AG10803 (cell line): Measurements from ENCODE around the gene COP1.

Experiments
- DNase-seq: peaks from one replicate; pipeline ENCODE4 v3.0.0; 2010; ENCODE audit warnings: low read depth
- H3K4me3 ChIP-seq: 2 replicates; pipeline ENCODE4 v1.5.1; 2011; ENCODE audit warnings: mild to moderate bottlenecking, low read length, control low read depth
- CTCF ChIP-seq: conservative IDR thresholded peaks from 2 replicates; pipeline ENCODE4 v1.5.1; 2011; ENCODE audit warnings: mild to moderate bottlenecking, low read length, control low read depth, inconsistent platforms

COP1 gene

GRCh38 chr1:176225911-176226310 is 18.8 kb upstream of the COP1 start:
- DNase-seq, result no peak
- H3K4me3 ChIP-seq, result no peak overlapping the region
- no peak for TF ChIP-seq CTCF

GRCh38 chr1:176225479-176225875 is 18.4 kb upstream of the COP1 start:
- no peak overlapping the region for H3K4me3 ChIP-seq
- TF ChIP-seq CTCF, result no peak
- DNase-seq, result no peak

DNA sequence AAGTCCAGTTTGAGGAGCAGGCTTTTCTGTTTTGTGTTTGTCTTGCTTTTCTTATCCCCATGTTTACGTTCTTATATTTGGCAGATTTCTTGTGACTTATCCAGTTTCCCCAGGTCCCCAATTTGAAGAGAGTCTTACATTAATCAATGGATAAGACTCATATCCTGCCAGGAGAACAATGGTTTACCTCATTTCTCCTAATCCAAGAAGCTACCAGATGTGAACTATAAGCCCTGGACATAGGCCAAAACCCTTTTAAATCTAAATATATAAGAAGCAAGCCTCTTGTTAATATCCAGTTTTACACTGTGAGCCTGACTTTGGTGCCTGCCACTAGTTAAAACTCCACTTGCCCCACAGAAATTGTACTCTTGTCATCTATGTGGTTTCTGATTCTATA is 15.1 kb upstream of the COP1 start:
- no peak for DNase-seq
- H3K4me3 ChIP-seq, result no peak overlapping the region
- TF ChIP-seq CTCF, result no peak

- no peak for TF ChIP-seq CTCF
- H3K4me3 ChIP-seq, result no peak overlapping the region
- no peak for DNase-seq
These were observed 13.1 kb upstream of the COP1 start for GRCh38 chr1:176220100-176220689.

DNA sequence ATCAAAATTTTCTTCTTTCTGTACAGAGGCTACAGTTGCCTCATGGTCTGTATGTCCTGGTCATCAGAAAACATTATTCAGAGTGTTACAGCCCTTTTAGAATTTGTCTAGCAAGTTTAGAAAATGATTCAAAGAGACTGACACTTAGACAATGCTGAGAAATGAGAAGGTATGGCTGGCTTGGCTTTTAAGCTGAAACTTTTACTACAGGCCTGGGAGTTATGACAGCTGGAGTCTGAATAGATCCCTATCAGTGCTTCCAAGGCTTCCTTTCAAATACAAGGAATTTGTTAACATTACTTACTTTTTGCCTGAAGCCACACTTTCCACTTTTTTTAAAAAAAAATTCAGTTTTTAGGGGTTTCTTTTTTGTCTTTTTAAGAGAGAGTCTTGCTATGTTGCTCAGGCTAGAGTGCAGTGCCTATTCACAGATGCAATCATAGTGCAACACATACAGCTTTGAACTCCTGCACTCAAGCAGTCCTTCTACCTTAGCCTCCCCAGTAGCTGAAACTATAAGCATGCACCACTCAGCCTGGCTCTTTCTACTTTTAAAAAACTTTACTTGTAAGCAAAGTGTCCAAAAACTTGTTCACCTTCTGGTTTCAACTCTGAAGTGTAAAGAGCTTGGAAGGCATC is 10.5 kb upstream of the COP1 start:
- DNase-seq, result no peak
- H3K4me3 ChIP-seq, result no peak overlapping the region
- no peak for TF ChIP-seq CTCF

- TF ChIP-seq CTCF, result no peak
- no peak overlapping the region for H3K4me3 ChIP-seq
- DNase-seq, result no peak
These were observed 8.9 kb upstream of the COP1 start for GRCh38 chr1:176216031-176216430.

DNA sequence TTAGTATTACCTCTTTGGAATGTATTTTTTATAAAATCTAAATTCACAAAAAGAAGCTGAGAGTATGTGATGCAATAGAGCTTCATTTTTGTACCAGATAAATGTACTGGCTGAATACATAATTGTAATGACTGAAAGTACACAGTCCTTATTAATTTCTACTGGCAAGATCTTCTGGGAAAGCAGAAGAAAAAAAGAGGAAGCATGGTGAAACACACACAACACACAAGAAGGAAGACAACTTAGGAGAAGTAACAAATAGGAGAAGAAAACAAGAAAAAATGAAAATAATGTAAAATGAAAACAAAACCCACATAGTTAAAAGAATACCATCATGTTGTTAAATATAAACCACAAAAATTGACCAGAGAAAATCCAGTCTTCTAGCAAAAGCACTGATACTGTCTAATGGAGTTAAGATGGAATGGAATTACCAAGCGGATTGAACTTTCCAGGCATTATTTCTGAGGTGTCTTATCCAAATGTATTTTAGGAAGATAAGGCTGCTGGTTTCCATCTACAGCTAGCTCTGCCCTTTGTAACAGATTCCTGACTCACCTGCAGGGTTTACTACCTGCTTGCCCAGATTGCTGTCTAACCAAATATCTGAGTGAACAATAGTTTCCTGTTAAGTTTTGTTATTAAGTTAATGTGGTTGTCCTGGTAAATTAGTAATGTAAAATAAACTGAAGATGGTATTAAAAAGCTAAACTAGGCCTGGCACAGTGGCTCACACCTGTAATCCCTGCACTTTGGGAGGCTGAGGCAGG is 4.5 kb upstream of the COP1 start:
- DNase-seq, result no peak
- TF ChIP-seq CTCF, result no peak
- H3K4me3 ChIP-seq, result no peak overlapping the region
